SK-N-MC (cell line): ENCODE results near the gene STK39.

Experiments
- DNase-seq: peaks from one replicate; pipeline ENCODE4 v3.0.0-alpha.2; 2011; ENCODE audit warnings: low read depth, low spot score
- H3K27ac ChIP-seq: fragments of 200-600 bp; sonication (generic); 2 replicates; pipeline ENCODE4 v1.5.1; 2016; ENCODE audit warnings: mixed run types
- H3K36me3 ChIP-seq: fragments of 200-600 bp; sonication (generic); 2 replicates; pipeline ENCODE4 v1.6.1; 2017; ENCODE audit warnings: antibody characterized with exemption, low read length, mixed read lengths; ENCODE audit not compliant: insufficient read depth
- H3K4me3 ChIP-seq: fragments of 200-600 bp; sonication (generic); 2 replicates; pipeline ENCODE4 v1.5.1; 2016
- H3K9ac ChIP-seq: fragments of 200-600 bp; sonication (generic); 2 replicates; pipeline ENCODE4 v1.8.0; 2017; ENCODE audit warnings: mixed run types, mixed read lengths; ENCODE audit not compliant: insufficient read length
- H3K9me3 ChIP-seq: fragments of 200-600 bp; sonication (generic); 2 replicates; pipeline ENCODE4 v1.6.1; 2017; ENCODE audit warnings: low read depth, mild to moderate bottlenecking, antibody characterized with exemption, low read length, moderate library complexity, mixed read lengths
- EZH2 ChIP-seq: fragments of 200-600 bp; sonication (generic); IDR thresholded peaks from one replicate; pipeline ENCODE4 v1.6.1; 2017; ENCODE audit warnings: antibody characterized with exemption
- FOXP2 ChIP-seq: optimal IDR thresholded peaks from 2 replicates; pipeline ENCODE3; 2011; ENCODE audit warnings: mild to moderate bottlenecking, moderate library complexity; ENCODE audit not compliant: insufficient read depth; ENCODE audit errors: extremely low read length, control extremely low read depth
- POLR2AphosphoS5 ChIP-seq: IDR thresholded peaks from 2 replicates; pipeline ENCODE4 v1.6.1; 2012; ENCODE audit warnings: mild to moderate bottlenecking, low read depth, low read length, borderline replicate concordance

The STK39 gene

DNA sequence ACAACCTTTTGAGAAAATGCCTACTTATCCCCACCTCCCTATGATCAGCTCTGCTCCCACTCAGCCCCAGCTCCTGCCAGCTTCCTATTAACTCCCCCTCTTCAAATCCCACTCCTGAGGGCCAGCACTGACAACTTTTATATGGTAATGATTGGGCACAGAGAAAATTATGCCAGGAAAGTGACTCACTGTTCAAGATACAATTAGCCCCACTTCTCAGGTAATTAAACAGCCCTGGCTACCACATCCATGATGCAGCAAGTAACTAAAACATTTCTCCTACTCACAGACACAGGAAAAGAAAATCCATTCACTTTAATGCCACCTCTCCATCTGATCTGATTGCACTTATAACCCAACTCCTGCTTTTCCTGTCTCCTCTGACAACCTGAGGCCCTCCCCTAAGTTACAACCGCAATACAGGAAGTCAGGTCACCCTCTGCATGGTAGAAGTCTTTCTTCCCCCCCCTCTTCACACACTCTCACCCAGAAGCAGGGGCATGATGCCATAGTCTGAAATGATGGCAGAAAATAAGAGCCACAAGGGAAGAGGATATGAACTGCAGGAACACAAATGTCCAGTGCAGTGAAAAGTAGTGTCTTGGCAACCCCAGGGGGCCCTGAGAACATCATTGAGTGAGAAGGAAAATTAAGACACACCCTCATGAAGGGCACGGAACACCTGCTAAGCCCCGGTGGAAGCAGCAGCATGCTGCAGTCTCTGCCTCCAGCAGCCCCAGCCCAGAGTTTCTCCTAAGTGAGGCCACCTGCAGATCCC, 54.4 kb downstream of the STK39 start:
- Histone ChIP-seq H3K4me3 (no peak overlapping the region), H3K9ac (no peak overlapping the region), H3K9me3 (no peaks in the 10 kb centered on the region), H3K36me3 (no peaks in the 10 kb centered on the region), H3K27ac (no peak overlapping the region; the same call in 1 of the 2 replicates)
- TF ChIP-seq POLR2AphosphoS5 (no peak), EZH2 (no peak), FOXP2 (no peak)
- no peak for DNase-seq

DNA sequence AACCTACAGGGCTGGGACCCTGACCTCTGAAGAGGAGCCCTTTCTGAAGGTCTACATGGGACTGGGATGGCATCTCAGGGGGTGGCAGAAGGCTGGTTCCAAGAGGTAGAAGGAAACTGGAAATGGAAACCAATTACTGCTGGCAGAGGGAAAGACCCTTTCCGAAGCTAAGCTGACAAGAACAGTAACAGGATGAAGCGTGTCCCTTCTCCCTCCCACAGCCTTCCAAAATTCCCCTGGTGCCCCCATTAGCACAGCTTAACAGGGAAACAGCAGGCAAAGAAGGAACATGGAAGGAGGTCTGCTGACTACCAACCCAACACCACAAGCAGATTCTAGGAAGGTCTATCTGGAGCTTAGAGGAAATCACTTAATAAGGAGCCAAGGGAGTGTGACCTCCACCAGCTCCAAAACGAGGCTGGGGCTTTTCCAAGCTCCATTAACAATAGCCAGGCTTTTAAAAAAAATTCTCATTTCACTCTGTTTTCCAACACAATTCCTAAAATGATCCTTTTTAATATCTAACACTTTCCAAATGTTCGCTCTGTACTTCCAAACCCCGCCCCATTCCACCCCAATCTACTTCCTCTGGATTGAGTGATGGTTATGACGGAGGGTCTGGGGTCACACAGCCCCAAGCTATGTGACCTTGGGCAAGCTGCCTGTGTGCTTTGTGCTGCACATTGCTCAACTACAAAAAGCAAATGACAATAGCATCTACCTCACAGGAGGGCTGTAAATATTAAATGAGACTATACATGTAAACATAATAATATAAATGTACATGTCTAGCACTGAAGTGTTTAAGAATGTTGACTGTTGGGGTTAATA, 55.2 kb downstream of the STK39 start:
- H3K9me3 ChIP-seq: no peaks in the 10 kb centered on the region
- TF ChIP-seq FOXP2 (no peak), EZH2 (no peak), POLR2AphosphoS5 (no peak)
- no peaks in the 10 kb centered on the region for H3K36me3 ChIP-seq
- DNase-seq: no peak
- no peak overlapping the region for H3K4me3 ChIP-seq
- no peak overlapping the region for H3K27ac ChIP-seq
- no peak overlapping the region for H3K9ac ChIP-seq

DNA sequence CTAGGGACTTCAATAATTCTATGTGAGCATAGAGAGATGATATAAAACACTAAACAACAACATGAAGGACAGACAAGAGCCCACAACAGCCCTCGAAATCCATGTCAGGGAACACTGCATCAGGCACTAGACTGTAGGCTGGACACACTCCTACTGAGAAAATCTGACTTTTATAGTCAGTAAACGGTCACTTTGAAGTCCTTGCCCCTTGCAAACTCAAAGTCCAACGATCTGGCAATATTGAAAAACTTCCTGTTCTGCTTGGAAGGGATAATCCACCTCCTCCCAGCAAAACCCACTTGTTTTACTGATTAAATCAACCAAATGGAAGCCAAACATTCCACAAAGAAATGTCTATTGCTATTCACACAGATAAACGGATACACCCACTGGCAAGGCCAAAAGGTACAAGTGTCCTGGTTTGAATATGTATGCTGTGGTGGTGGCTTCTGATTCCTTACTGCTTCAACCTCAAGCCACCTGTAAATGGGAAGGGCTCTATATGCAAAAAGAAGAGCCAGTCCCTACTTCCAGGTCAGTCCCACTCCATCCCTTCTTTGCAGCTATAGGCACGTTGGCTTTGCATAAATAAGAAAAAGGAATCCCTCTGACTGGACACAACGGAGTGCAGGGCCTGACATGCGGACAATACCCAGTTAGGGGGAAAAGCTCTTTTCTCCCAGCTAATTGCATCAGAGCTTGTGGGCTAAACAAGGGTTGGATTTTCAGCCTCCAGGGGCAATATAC, 56.6 kb downstream of the STK39 start:
- H3K36me3 ChIP-seq: no peaks in the 10 kb centered on the region
- no peak overlapping the region for H3K27ac ChIP-seq
- DNase-seq: no peak
- H3K4me3 ChIP-seq: no peak overlapping the region
- no peak overlapping the region for H3K9ac ChIP-seq
- no peaks in the 10 kb centered on the region for H3K9me3 ChIP-seq
- no peak for TF ChIP-seq EZH2
- TF ChIP-seq FOXP2: no peak
- TF ChIP-seq POLR2AphosphoS5: no peak

DNA sequence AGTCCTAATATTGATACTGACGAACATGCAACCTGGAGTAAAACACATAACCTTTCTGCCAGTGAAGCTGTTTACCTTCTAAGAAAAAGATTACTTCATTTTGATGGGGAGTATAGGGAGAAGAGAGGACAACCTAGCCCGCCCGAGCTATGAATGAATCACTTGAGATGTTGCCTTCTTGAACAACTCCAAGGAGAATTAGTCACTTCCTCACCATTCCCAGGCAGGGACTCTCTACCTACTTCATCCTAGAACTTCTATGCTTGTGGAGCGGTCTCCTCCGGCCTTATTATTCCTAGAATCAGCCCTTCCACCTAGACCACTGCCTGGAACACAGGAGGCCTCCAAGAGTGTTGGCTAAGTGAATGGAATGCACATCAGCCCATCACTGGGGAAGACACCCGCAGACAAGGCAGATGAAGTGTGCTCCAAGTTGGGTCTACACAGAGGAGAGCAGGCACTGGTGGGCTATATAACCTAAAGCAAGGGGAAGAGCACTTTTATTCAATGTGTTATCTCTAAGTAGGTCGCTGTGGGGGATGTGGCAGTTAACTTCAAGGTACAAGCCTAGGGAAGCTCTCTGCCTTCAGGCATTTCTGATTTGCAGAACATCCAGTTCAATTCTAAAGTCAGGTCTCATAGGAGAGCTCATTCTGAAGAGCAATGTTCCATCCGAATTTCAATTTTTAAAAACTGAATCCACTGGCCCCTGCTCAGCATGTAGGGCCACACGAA, 57.4 kb downstream of the STK39 start:
- DNase-seq: no peak
- no peak for TF ChIP-seq FOXP2
- TF ChIP-seq POLR2AphosphoS5: no peak
- no peak for TF ChIP-seq EZH2
- Histone ChIP-seq H3K4me3 (no peak overlapping the region), H3K9me3 (no peaks in the 10 kb centered on the region), H3K9ac (no peak overlapping the region), H3K36me3 (no peaks in the 10 kb centered on the region), H3K27ac (no peak overlapping the region)

DNA sequence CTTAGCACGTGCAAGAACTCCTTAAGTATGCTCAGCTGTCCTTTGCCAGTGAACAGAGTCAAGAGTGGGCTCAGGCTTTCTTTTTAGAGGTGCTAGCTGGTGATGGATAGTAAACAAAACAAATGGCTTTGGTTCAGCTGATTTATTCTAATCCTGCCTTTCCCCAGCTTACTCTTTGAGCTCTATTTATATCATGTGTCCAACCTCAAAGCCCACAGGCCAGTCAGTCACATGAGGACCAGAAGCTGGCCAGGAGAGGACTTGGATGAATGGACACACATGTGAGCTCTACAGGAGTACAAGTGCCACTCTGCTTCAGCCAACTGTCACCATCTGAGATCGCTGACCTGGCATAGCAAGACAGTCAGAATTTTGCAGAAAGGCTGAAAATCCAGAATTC, 59.4 kb downstream of the STK39 start:
- no peak overlapping the region for H3K9ac ChIP-seq
- no peak overlapping the region for H3K27ac ChIP-seq
- H3K4me3 ChIP-seq: no peak overlapping the region
- no peak for DNase-seq
- H3K36me3 ChIP-seq: no peaks in the 10 kb centered on the region
- TF ChIP-seq FOXP2 (no peak), EZH2 (no peak), POLR2AphosphoS5 (no peak)
- H3K9me3 ChIP-seq: no peaks in the 10 kb centered on the region

DNA sequence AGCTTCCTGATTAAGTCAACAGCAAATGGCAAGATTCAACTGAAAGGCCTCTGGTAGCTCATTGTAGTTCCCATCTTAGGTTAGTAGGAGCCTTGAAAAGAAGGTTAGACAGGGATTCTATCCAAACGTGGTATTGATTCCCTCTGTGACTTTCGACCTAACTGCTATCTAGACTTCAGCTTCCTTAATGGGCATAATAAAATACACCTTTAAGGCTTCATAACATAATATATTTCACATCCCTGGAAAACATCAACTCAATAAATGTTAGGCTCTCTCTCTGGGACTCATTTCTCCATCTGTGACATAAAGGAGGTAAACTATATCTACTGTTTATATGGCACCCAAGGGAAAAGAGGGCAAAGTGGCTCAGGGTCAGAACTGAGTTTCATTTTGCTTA, 60.9 kb downstream of the STK39 start:
- Histone ChIP-seq H3K9ac (no peak overlapping the region), H3K27ac (no peak overlapping the region), H3K4me3 (no peak overlapping the region), H3K9me3 (no peaks in the 10 kb centered on the region), H3K36me3 (no peaks in the 10 kb centered on the region)
- no peak for DNase-seq
- no peak for TF ChIP-seq POLR2AphosphoS5
- no peak for TF ChIP-seq EZH2
- TF ChIP-seq FOXP2: no peak

DNA sequence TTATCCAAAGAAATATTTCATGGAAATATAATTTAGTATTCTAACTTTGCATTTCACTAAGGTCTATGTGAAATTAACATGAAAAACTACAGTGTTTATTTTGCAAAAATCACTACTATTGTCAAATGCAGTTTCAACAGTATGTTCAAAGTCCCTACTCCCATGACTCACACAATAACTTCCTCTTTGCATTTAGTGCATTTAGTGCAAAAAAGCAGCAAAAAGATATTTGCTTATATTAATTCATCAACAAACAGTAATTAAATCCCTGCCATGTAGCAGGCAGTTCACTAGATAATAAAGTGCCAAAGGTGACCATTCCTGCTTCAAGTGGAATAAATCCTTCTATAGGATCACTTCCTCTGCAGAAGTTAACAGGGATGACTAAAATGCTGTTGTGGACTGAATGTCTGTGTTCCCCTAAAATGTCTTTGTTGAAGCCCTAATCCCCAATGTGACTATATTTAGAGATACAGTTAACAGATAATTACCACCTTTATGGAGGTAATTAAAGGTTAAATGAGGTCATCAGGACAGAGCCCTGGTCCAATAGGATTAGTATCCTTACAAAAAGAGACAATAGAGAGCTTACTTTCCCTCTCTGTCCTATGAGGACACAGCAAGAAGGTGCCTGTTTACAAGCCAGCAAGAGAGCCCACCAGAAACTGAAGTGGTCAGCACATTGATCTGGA, 61.7 kb downstream of the STK39 start:
- Histone ChIP-seq H3K9me3 (no peaks in the 10 kb centered on the region), H3K4me3 (no peak overlapping the region), H3K36me3 (no peaks in the 10 kb centered on the region), H3K27ac (no peak overlapping the region), H3K9ac (no peak overlapping the region)
- DNase-seq: no peak
- TF ChIP-seq FOXP2 (no peak), POLR2AphosphoS5 (no peak), EZH2 (no peak)
